GM23338 (cell line): ENCODE results near the gene NPHP4. TPM values are rescaled to one million over a fixed set of nuclear protein-coding genes. Genes with fewer than 3 reads are reported as not detected.

Experiments
- ATAC-seq: fragments of 200-7000 bp; cut with Tn5 transposase; 3 replicates; pipeline ENCODE4 v1.9.1; 2020
- DNase-seq: peaks from one replicate; pipeline ENCODE4 v3.0.0-alpha.2; 2015; ENCODE audit warnings: low spot score
- H2AFZ ChIP-seq: fragments of 200-600 bp; sonication (generic); 2 replicates; pipeline ENCODE4 v1.8.0; 2016; ENCODE audit warnings: antibody characterized with exemption, mild to moderate bottlenecking, moderate library complexity
- H3F3A ChIP-seq: fragments of 200-600 bp; sonication (generic); replicated peaks from 2 replicates; pipeline ENCODE4 v1.8.0; 2017; ENCODE audit warnings: antibody characterized with exemption, mixed run types, low read depth
- H3K27ac ChIP-seq: fragments of 200-600 bp; sonication (generic); 2 replicates; pipeline ENCODE4 v1.6.1; 2016; ENCODE audit warnings: low read depth
- H3K27me3 ChIP-seq: fragments of 200-600 bp; sonication (generic); 2 replicates; pipeline ENCODE4 v1.8.0; 2016; ENCODE audit warnings: mild to moderate bottlenecking, mixed run types, moderate library complexity; ENCODE audit not compliant: insufficient read depth
- H3K36me3 ChIP-seq: fragments of 200-600 bp; sonication (generic); 2 replicates; pipeline ENCODE4 v1.8.0; 2016; ENCODE audit warnings: mild to moderate bottlenecking; ENCODE audit not compliant: insufficient read depth
- H3K4me1 ChIP-seq: fragments of 200-600 bp; sonication (generic); 2 replicates; pipeline ENCODE4 v1.8.0; 2016; ENCODE audit warnings: mild to moderate bottlenecking, moderate library complexity; ENCODE audit not compliant: insufficient read depth
- H3K4me2 ChIP-seq: fragments of 200-600 bp; sonication (generic); 2 replicates; pipeline ENCODE4 v1.7.1; 2017; ENCODE audit warnings: mixed run types
- H3K4me3 ChIP-seq: fragments of 200-600 bp; sonication (generic); 2 replicates; pipeline ENCODE4 v1.6.1; 2016; ENCODE audit warnings: mixed run types
- H3K79me2 ChIP-seq: fragments of 200-600 bp; sonication (generic); replicated peaks from 2 replicates; pipeline ENCODE4 v1.8.0; 2017; ENCODE audit warnings: mild to moderate bottlenecking; ENCODE audit not compliant: insufficient read depth
- H3K9me2 ChIP-seq: fragments of 200-600 bp; sonication (generic); 2 replicates; pipeline ENCODE4 v1.8.0; 2017; ENCODE audit not compliant: insufficient read depth
- H4K20me1 ChIP-seq: fragments of 200-600 bp; sonication (generic); replicated peaks from 2 replicates; pipeline ENCODE4 v1.8.0; 2017; ENCODE audit warnings: mild to moderate bottlenecking; ENCODE audit not compliant: insufficient read depth
- H3K27ac Mint-ChIP-seq: 2 replicates; pipeline ENCODE4 v1.8.0; 2020; ENCODE audit warnings: inconsistent platforms, mild to moderate bottlenecking, moderate library complexity, mixed read lengths
- H3K27me3 Mint-ChIP-seq: 3 replicates; pipeline ENCODE4 v1.8.0; 2022; ENCODE audit warnings: low read depth, mild to moderate bottlenecking, moderate library complexity, mixed read lengths, inconsistent platforms; ENCODE audit not compliant: insufficient read depth, poor library complexity
- H3K36me3 Mint-ChIP-seq: 3 replicates; pipeline ENCODE4 v1.8.0; 2021; ENCODE audit warnings: low read depth, mild to moderate bottlenecking, inconsistent platforms, moderate library complexity, mixed read lengths
- H3K4me1 Mint-ChIP-seq: 3 replicates; pipeline ENCODE4 v1.8.0; 2020; ENCODE audit warnings: mild to moderate bottlenecking, inconsistent platforms, mixed read lengths
- H3K4me3 Mint-ChIP-seq: 3 replicates; pipeline ENCODE4 v1.8.0; 2021; ENCODE audit warnings: moderate library complexity, mild to moderate bottlenecking, inconsistent platforms, mixed read lengths
- H3K9me3 Mint-ChIP-seq: 3 replicates; pipeline ENCODE4 v1.8.0; 2020; ENCODE audit warnings: moderate library complexity, mild to moderate bottlenecking, inconsistent platforms, mixed read lengths
- CREB1 ChIP-seq: fragments of 250-450 bp; sonication (Bioruptor Pico); IDR thresholded peaks from 2 replicates; pipeline ENCODE4 v1.5.0; 2020; ENCODE audit warnings: low read depth, mild to moderate bottlenecking, moderate library complexity
- EZH2 ChIP-seq: fragments of 200-600 bp; sonication (generic); IDR thresholded peaks from one replicate; pipeline ENCODE4 v1.8.0; 2017; ENCODE audit warnings: antibody characterized with exemption, mild to moderate bottlenecking, low read depth; ENCODE audit not compliant: unreplicated experiment
- EZH2phosphoT487 ChIP-seq: fragments of 200-600 bp; sonication (generic); IDR thresholded peaks from one replicate; pipeline ENCODE4 v1.8.1; 2018; ENCODE audit warnings: antibody characterized with exemption; ENCODE audit not compliant: unreplicated experiment
- JUNB ChIP-seq: IDR thresholded peaks from one replicate; pipeline ENCODE4 v1.6.1; 2016; ENCODE audit warnings: antibody characterized with exemption; ENCODE audit not compliant: unreplicated experiment
- NANOG ChIP-seq: IDR thresholded peaks from 2 replicates; pipeline ENCODE4 v1.6.1; 2016; ENCODE audit warnings: antibody characterized with exemption, borderline replicate concordance
- POLR2AphosphoS5 ChIP-seq: IDR thresholded peaks from 2 replicates; pipeline ENCODE4 v1.6.1; 2016; ENCODE audit warnings: antibody characterized with exemption, low read depth
- REST ChIP-seq: IDR thresholded peaks from one replicate; pipeline ENCODE4 v1.6.1; 2018; ENCODE audit warnings: antibody characterized with exemption; ENCODE audit not compliant: unreplicated experiment
- STAT1 ChIP-seq: IDR thresholded peaks from one replicate; pipeline ENCODE4 v1.6.1; 2016; ENCODE audit warnings: antibody characterized with exemption; ENCODE audit not compliant: unreplicated experiment
- ZNF114 ChIP-seq: fragments of 250-450 bp; sonication (Bioruptor Pico); IDR thresholded peaks from 2 replicates; pipeline ENCODE4 v1.5.0; 2020; ENCODE audit warnings: mild to moderate bottlenecking, moderate library complexity
- polyA plus RNA-seq: library from polyadenylated mRNA; unstranded; fragments of >200 nt; fragmentation: Nextera tagmentation; extraction: Ambion mirVana; gene quantifications from 2 replicates; pipeline ENCODE4 v1.2.1, GENCODE V29; 2016
- total RNA-seq: library from RNA; depleted of rRNA; stranded (reverse); fragments of >200 nt; shearing (Covaris generic); gene quantifications from 2 replicates; pipeline ENCODE4 v1.2.3, GENCODE V29; 2014
- TF ChIP-seq, protein P1 (sequence below), 2 experiments: fragments of 200-600 bp in 1 of 2; sonication (generic) in 1 of 2; conservative IDR thresholded peaks; 2 replicates each; pipeline versions ENCODE4 v1.5.1 to v1.6.1; 2016 to 2017; ENCODE audit warnings: antibody characterized with exemption in 2 of 2, low read depth in 2 of 2, mild to moderate bottlenecking in 2 of 2, moderate library complexity in 1 of 2
- TF ChIP-seq, protein P2 (sequence below): IDR thresholded peaks from 2 replicates; pipeline ENCODE4 v1.6.1; 2016; ENCODE audit warnings: antibody characterized with exemption

NPHP4 gene
- total and polyA plus RNA-seq, 2 experiments from 2014 or later = 2.5 to 12.4 TPM

GRCh38 chr1:5915587-5916571 lies 76.3 kb downstream of the NPHP4 start:
- H3K27me3 ChIP-seq = no peaks in the 10 kb centered on the region
- no peak overlapping the region for H3K4me2 ChIP-seq
- H3K4me1 ChIP-seq = no peaks in the 10 kb centered on the region
- H4K20me1 ChIP-seq = no peaks in the 10 kb centered on the region
- no peaks in the 10 kb centered on the region for H3K9me2 ChIP-seq
- H3K27ac ChIP-seq = no peak overlapping the region
- Mint-ChIP-seq H3K9me3 (no peaks in the 10 kb centered on the region), H3K27ac (peak overlapping the region; percentile 26; the same call in 1 of the 2 replicates), H3K36me3 (no peaks in the 10 kb centered on the region), H3K4me1 (peaks cover 17% of the 10 kb centered on the region), H3K4me3 (no peak overlapping the region), H3K27me3 (peaks cover 7% of the 10 kb centered on the region)
- H2AFZ ChIP-seq = no peak overlapping the region
- no peaks in the 10 kb centered on the region for H3K36me3 ChIP-seq
- no peaks in the 10 kb centered on the region for H3K79me2 ChIP-seq
- peak; percentile 69 for ATAC-seq
- no peaks in the 10 kb centered on the region for H3F3A ChIP-seq
- TF ChIP-seq ZNF114 (CRISPR knock-in tag) = no peak
- TF ChIP-seq, protein P1, sequence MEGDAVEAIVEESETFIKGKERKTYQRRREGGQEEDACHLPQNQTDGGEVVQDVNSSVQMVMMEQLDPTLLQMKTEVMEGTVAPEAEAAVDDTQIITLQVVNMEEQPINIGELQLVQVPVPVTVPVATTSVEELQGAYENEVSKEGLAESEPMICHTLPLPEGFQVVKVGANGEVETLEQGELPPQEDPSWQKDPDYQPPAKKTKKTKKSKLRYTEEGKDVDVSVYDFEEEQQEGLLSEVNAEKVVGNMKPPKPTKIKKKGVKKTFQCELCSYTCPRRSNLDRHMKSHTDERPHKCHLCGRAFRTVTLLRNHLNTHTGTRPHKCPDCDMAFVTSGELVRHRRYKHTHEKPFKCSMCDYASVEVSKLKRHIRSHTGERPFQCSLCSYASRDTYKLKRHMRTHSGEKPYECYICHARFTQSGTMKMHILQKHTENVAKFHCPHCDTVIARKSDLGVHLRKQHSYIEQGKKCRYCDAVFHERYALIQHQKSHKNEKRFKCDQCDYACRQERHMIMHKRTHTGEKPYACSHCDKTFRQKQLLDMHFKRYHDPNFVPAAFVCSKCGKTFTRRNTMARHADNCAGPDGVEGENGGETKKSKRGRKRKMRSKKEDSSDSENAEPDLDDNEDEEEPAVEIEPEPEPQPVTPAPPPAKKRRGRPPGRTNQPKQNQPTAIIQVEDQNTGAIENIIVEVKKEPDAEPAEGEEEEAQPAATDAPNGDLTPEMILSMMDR (conservative IDR thresholded peaks at IDR 0.05; ENCODE audit: low read depth in 2 of 2) = peak; percentile 57 to 91
- DNase-seq = peak; percentile 61
- no peak overlapping the region for H3K4me3 ChIP-seq

DNA sequence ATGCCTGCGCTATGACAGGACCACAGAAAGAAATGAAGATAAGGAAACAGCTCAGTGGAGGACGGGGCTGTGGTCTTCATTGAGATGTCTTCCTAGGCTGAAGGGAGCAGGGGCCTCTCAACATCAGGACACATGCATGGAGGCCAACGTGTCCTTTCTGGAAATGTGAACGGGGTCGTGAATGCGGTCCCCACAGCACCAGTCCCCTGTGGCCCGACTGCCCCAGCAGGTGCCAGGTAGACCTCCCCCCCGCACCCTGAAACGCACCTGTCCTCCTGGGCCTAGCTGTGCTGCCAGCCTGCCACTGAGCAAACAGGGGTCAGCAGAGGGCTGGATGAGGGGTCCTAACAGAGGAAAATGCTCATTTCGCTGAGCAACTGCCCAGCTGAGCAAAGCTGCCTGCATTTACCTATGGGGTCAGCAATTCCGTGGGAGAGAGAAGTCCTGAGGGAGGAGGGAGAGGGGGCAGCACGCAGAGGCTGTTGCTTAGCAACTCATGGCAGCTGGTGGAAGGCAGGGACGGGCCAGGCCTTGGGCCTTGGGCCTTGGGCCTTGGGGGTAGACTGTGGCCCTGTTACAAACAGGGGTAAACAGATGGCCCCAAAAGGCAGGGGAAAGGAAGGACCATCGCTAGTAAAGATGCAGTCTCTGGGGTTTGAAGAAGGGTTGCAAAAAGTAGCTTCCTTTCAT lies 77.4 kb downstream of the NPHP4 start:
- H3K27ac Mint-ChIP-seq = peak overlapping the region; percentile 17; the same call in 1 of the 2 replicates
- TF ChIP-seq EZH2 (no peak), NANOG (no peak), POLR2AphosphoS5 (no peak), REST (no peak), EZH2phosphoT487 (no peak), ZNF114 (CRISPR knock-in tag) (no peak), CREB1 (CRISPR knock-in tag) (no peak), JUNB (no peak), STAT1 (no peak)
- TF ChIP-seq, protein P1 (conservative IDR thresholded peaks at IDR 0.05; ENCODE audit: low read depth in 2 of 2) = no peak
- TF ChIP-seq, protein P2, sequence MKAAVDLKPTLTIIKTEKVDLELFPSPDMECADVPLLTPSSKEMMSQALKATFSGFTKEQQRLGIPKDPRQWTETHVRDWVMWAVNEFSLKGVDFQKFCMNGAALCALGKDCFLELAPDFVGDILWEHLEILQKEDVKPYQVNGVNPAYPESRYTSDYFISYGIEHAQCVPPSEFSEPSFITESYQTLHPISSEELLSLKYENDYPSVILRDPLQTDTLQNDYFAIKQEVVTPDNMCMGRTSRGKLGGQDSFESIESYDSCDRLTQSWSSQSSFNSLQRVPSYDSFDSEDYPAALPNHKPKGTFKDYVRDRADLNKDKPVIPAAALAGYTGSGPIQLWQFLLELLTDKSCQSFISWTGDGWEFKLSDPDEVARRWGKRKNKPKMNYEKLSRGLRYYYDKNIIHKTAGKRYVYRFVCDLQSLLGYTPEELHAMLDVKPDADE = no peak

More for the DNA sequence above, 77.4 kb downstream of the NPHP4 start:
- Mint-ChIP-seq H3K27me3 (peaks cover 7% of the 10 kb centered on the region), H3K9me3 (no peaks in the 10 kb centered on the region), H3K4me1 (peaks cover 17% of the 10 kb centered on the region), H3K4me3 (no peak overlapping the region), H3K36me3 (no peaks in the 10 kb centered on the region)
- Histone ChIP-seq H3K27me3 (no peaks in the 10 kb centered on the region), H2AFZ (no peak overlapping the region), H4K20me1 (no peaks in the 10 kb centered on the region), H3K9me2 (no peaks in the 10 kb centered on the region), H3F3A (no peaks in the 10 kb centered on the region), H3K79me2 (no peaks in the 10 kb centered on the region), H3K4me1 (no peaks in the 10 kb centered on the region), H3K4me3 (no peak overlapping the region), H3K36me3 (no peaks in the 10 kb centered on the region), H3K4me2 (no peak overlapping the region), H3K27ac (no peak overlapping the region)
- DNase-seq (no peak), ATAC-seq (no peak)
